Neural cell (in vitro differentiated cells): ENCODE measurements around the gene SEC16A. TPM values are rescaled to one million over a fixed set of nuclear protein-coding genes. Genes with fewer than 3 reads are reported as not detected.

Experiments
- H2AFZ ChIP-seq: fragments of 200-600, 300-800 bp; sonication (generic), shearing (Covaris generic); 2 replicates; pipeline ENCODE4 v1.6.0; 2014; ENCODE audit warnings: low read depth, mild to moderate bottlenecking, antibody characterized with exemption, low read length, moderate library complexity
- H3F3A ChIP-seq: fragments of 200-600 bp; shearing (Covaris generic); 2 replicates; pipeline ENCODE4 v1.6.1; 2016; ENCODE audit warnings: mild to moderate bottlenecking, moderate library complexity, mixed read lengths, antibody characterized with exemption, low read length; ENCODE audit not compliant: insufficient read depth, poor library complexity, severe bottlenecking
- H3K27ac ChIP-seq: fragments of 200-600, 300-800 bp; sonication (generic), shearing (Covaris generic); 2 replicates; pipeline ENCODE4 v1.5.1; 2014; ENCODE audit warnings: mild to moderate bottlenecking, low read length, moderate library complexity
- H3K27me3 ChIP-seq: fragments of 300-800, 200-600 bp; sonication (generic), shearing (Covaris generic); 2 replicates; pipeline ENCODE4 v1.6.0; 2014; ENCODE audit warnings: mild to moderate bottlenecking, low read depth, low read length, moderate library complexity; ENCODE audit not compliant: insufficient read depth
- H3K36me3 ChIP-seq: fragments of 300-800, 200-600 bp; sonication (generic), shearing (Covaris generic); 2 replicates; pipeline ENCODE4 v1.5.1; 2014; ENCODE audit warnings: mild to moderate bottlenecking, antibody characterized with exemption, low read length, moderate library complexity; ENCODE audit not compliant: insufficient read depth
- H3K4me2 ChIP-seq: fragments of 300-800, 200-600 bp; sonication (generic), shearing (Covaris generic); 2 replicates; pipeline ENCODE4 v1.6.0; 2014; ENCODE audit warnings: mild to moderate bottlenecking, low read length
- H3K4me3 ChIP-seq: fragments of 300-800, 200-600 bp; sonication (generic), shearing (Covaris generic); 2 replicates; pipeline ENCODE4 v1.5.1; 2014; ENCODE audit warnings: mild to moderate bottlenecking, low read length, moderate library complexity
- H3K79me2 ChIP-seq: fragments of 200-600 bp; shearing (Covaris generic); replicated peaks from 2 replicates; pipeline ENCODE4 v1.6.0; 2014; ENCODE audit warnings: mild to moderate bottlenecking, low read length, moderate library complexity; ENCODE audit not compliant: insufficient read depth
- H3K9ac ChIP-seq: fragments of 300-800, 200-600 bp; sonication (generic), shearing (Covaris generic); 2 replicates; pipeline ENCODE4 v1.6.1; 2016; ENCODE audit warnings: mild to moderate bottlenecking, low read length, mixed read lengths
- H3K9me2 ChIP-seq: fragments of 200-600 bp; shearing (Covaris generic); 2 replicates; pipeline ENCODE4 v1.6.1; 2016; ENCODE audit warnings: mild to moderate bottlenecking, low read length, mixed read lengths; ENCODE audit not compliant: insufficient read depth
- H3K9me3 ChIP-seq: fragments of 200-600, 300-800 bp; sonication (generic), shearing (Covaris generic); 2 replicates; pipeline ENCODE4 v1.6.1; 2016; ENCODE audit warnings: mild to moderate bottlenecking, mixed run types, low read length, moderate library complexity, mixed read lengths
- H4K20me1 ChIP-seq: fragments of 200-600 bp; shearing (Covaris generic); 2 replicates; pipeline ENCODE4 v1.6.1; 2016; ENCODE audit warnings: mild to moderate bottlenecking, mixed run types; ENCODE audit not compliant: insufficient read depth
- EP300 ChIP-seq: fragments of 450-650 bp; conservative IDR thresholded peaks from 2 replicates; pipeline ENCODE4 v1.6.1; 2014; ENCODE audit warnings: antibody characterized with exemption, mild to moderate bottlenecking, moderate library complexity; ENCODE audit not compliant: poor library complexity, severe bottlenecking
- EZH2 ChIP-seq: fragments of 200-600, 300-800 bp; shearing (Covaris generic), sonication (generic); IDR thresholded peaks from 2 replicates; pipeline ENCODE4 v1.6.1; 2014; ENCODE audit warnings: antibody characterized with exemption, low read length, borderline replicate concordance, mild to moderate bottlenecking; ENCODE audit not compliant: insufficient read depth, poor library complexity, severe bottlenecking
- MXI1 ChIP-seq: fragments of 450-650 bp; conservative IDR thresholded peaks from 2 replicates; pipeline ENCODE4 v1.6.1; 2014; ENCODE audit warnings: antibody characterized with exemption, mild to moderate bottlenecking; ENCODE audit not compliant: poor library complexity, severe bottlenecking
- POLR2AphosphoS5 ChIP-seq: IDR thresholded peaks from 2 replicates; pipeline ENCODE4 v1.6.1; 2012
- RAD21 ChIP-seq: fragments of 450-650 bp; conservative IDR thresholded peaks from 2 replicates; pipeline ENCODE4 v1.6.1; 2014; ENCODE audit warnings: antibody characterized with exemption, mild to moderate bottlenecking, moderate library complexity
- SMC3 ChIP-seq: fragments of 450-650 bp; conservative IDR thresholded peaks from 2 replicates; pipeline ENCODE4 v1.6.1; 2014; ENCODE audit warnings: antibody characterized with exemption, mild to moderate bottlenecking, moderate library complexity; ENCODE audit not compliant: poor library complexity
- TAF1 ChIP-seq: IDR thresholded peaks from 2 replicates; pipeline ENCODE4 v1.6.1; 2012; ENCODE audit warnings: low read depth
- polyA plus RNA-seq: library from polyadenylated mRNA; depleted of rRNA; stranded (reverse); fragments of >200 nt; gene quantifications from 2 replicates; pipeline ENCODE4 v1.2.3, GENCODE V29; 2014
- TF ChIP-seq, protein P1 (sequence below): fragments of 450-650 bp; IDR thresholded peaks from 2 replicates; pipeline ENCODE4 v1.5.1; 2014; ENCODE audit warnings: antibody characterized with exemption, mild to moderate bottlenecking, moderate library complexity; ENCODE audit not compliant: poor library complexity, severe bottlenecking
- TF ChIP-seq, protein P2 (sequence below): IDR thresholded peaks from 2 replicates; pipeline ENCODE4 v1.6.1; 2012; ENCODE audit warnings: borderline replicate concordance

SEC16A gene
- polyA plus RNA-seq, 1 donor from 2014 or later: 15.4 TPM

DNA sequence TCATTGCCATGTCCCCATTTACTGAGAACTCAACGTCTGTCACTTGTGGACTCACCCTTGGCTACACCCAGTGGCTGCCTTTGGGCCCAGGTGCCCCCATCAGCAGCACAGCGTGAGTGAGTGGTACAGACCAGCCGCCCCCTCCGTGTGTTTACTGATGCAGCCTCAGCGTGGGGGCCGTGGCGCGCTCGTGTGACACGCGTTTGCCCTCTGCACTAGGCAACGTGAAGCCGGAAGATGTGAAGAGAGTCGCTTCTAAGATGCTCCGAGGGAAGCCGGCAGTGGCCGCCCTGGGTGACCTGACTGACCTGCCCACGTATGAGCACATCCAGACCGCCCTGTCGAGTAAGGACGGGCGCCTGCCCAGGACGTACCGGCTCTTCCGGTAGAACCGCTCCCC is 60.0 kb downstream of the SEC16A start:
- no peak overlapping the region for H3K27ac ChIP-seq
- H3K36me3 ChIP-seq: no peaks in the 10 kb centered on the region
- no peaks in the 10 kb centered on the region for H3K27me3 ChIP-seq
- H3K9ac ChIP-seq: no peak overlapping the region
- no peak overlapping the region for H3K4me3 ChIP-seq
- H2AFZ ChIP-seq: no peak overlapping the region
- H3K4me2 ChIP-seq: no peak overlapping the region
- H4K20me1 ChIP-seq: no peaks in the 10 kb centered on the region
- TF ChIP-seq, protein P1, sequence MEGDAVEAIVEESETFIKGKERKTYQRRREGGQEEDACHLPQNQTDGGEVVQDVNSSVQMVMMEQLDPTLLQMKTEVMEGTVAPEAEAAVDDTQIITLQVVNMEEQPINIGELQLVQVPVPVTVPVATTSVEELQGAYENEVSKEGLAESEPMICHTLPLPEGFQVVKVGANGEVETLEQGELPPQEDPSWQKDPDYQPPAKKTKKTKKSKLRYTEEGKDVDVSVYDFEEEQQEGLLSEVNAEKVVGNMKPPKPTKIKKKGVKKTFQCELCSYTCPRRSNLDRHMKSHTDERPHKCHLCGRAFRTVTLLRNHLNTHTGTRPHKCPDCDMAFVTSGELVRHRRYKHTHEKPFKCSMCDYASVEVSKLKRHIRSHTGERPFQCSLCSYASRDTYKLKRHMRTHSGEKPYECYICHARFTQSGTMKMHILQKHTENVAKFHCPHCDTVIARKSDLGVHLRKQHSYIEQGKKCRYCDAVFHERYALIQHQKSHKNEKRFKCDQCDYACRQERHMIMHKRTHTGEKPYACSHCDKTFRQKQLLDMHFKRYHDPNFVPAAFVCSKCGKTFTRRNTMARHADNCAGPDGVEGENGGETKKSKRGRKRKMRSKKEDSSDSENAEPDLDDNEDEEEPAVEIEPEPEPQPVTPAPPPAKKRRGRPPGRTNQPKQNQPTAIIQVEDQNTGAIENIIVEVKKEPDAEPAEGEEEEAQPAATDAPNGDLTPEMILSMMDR: no peak
- TF ChIP-seq, protein P2, sequence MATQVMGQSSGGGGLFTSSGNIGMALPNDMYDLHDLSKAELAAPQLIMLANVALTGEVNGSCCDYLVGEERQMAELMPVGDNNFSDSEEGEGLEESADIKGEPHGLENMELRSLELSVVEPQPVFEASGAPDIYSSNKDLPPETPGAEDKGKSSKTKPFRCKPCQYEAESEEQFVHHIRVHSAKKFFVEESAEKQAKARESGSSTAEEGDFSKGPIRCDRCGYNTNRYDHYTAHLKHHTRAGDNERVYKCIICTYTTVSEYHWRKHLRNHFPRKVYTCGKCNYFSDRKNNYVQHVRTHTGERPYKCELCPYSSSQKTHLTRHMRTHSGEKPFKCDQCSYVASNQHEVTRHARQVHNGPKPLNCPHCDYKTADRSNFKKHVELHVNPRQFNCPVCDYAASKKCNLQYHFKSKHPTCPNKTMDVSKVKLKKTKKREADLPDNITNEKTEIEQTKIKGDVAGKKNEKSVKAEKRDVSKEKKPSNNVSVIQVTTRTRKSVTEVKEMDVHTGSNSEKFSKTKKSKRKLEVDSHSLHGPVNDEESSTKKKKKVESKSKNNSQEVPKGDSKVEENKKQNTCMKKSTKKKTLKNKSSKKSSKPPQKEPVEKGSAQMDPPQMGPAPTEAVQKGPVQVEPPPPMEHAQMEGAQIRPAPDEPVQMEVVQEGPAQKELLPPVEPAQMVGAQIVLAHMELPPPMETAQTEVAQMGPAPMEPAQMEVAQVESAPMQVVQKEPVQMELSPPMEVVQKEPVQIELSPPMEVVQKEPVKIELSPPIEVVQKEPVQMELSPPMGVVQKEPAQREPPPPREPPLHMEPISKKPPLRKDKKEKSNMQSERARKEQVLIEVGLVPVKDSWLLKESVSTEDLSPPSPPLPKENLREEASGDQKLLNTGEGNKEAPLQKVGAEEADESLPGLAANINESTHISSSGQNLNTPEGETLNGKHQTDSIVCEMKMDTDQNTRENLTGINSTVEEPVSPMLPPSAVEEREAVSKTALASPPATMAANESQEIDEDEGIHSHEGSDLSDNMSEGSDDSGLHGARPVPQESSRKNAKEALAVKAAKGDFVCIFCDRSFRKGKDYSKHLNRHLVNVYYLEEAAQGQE: no peak
- TF ChIP-seq EZH2: no peak
- no peak for TF ChIP-seq SMC3
- no peak for TF ChIP-seq EP300
- TF ChIP-seq RAD21: no peak
- no peak for TF ChIP-seq TAF1
- no peak for TF ChIP-seq MXI1
- TF ChIP-seq POLR2AphosphoS5: no peak
- H3K9me3 ChIP-seq: no peaks in the 10 kb centered on the region
- H3K9me2 ChIP-seq: no peaks in the 10 kb centered on the region
- H3K79me2 ChIP-seq: no peaks in the 10 kb centered on the region
- H3F3A ChIP-seq: no peaks in the 10 kb centered on the region

DNA sequence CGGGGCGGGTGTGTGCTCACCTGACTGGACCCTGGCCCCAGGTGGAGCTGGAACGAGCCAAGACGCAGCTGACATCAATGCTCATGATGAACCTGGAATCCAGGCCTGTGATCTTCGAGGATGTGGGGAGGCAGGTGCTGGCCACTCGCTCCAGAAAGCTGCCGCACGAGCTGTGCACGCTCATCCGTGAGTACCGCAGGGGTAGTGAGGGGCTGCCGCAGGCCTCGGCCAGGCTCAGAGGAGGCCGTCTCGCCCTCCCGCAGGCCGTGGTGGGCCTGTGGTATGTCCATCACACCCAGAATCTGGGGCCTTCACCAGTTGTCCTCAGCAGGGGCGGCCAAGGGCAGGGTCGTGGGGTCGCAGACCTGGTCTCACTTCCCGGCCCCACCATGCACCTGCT is 61.0 kb downstream of the SEC16A start:
- TF ChIP-seq, protein P2: no peak
- no peak for TF ChIP-seq SMC3
- TF ChIP-seq POLR2AphosphoS5: no peak
- TF ChIP-seq TAF1: no peak
- no peak for TF ChIP-seq EP300
- TF ChIP-seq MXI1: no peak
- no peak for TF ChIP-seq RAD21
- TF ChIP-seq EZH2: no peak
- TF ChIP-seq, protein P1: no peak
- H3K36me3 ChIP-seq: no peaks in the 10 kb centered on the region

More for the DNA sequence above, 61.0 kb downstream of the SEC16A start:
- Histone ChIP-seq H4K20me1 (no peaks in the 10 kb centered on the region), H3K27ac (no peak overlapping the region), H2AFZ (no peak overlapping the region), H3K4me3 (no peak overlapping the region), H3K79me2 (no peaks in the 10 kb centered on the region), H3K9me3 (no peaks in the 10 kb centered on the region), H3K9ac (no peak overlapping the region), H3F3A (no peaks in the 10 kb centered on the region), H3K27me3 (no peaks in the 10 kb centered on the region), H3K4me2 (no peak overlapping the region), H3K9me2 (no peaks in the 10 kb centered on the region)
